KMS-11 (cell line): ENCODE data around the gene ZNF396.

Source experiments
- H2AFZ ChIP-seq: fragments of 200-600 bp; sonication (generic); 2 replicates; pipeline ENCODE4 v1.6.1; 2016; ENCODE audit warnings: antibody characterized with exemption, mixed run types, low read depth
- H3K27ac ChIP-seq: fragments of 200-600 bp; sonication (generic); 2 replicates; pipeline ENCODE4 v1.6.1; 2016; ENCODE audit warnings: mild to moderate bottlenecking, mixed run types
- H3K27me3 ChIP-seq: fragments of 200-600 bp; sonication (generic); 2 replicates; pipeline ENCODE4 v1.6.1; 2017; ENCODE audit warnings: mild to moderate bottlenecking, low read depth, mixed run types, moderate library complexity; ENCODE audit not compliant: insufficient read depth
- H3K36me3 ChIP-seq: fragments of 200-600 bp; sonication (generic); 2 replicates; pipeline ENCODE4 v1.6.1; 2017; ENCODE audit warnings: mild to moderate bottlenecking, mixed run types; ENCODE audit not compliant: insufficient read depth
- H3K4me1 ChIP-seq: fragments of 200-600 bp; sonication (generic); 2 replicates; pipeline ENCODE4 v1.6.1; 2016; ENCODE audit warnings: mild to moderate bottlenecking, low read depth, mixed run types; ENCODE audit not compliant: poor library complexity, severe bottlenecking
- H3K4me2 ChIP-seq: fragments of 200-600 bp; sonication (generic); 2 replicates; pipeline ENCODE4 v1.7.0; 2016; ENCODE audit warnings: mild to moderate bottlenecking, mixed run types
- H3K4me3 ChIP-seq: fragments of 200-600 bp; sonication (generic); IDR thresholded peaks from 2 replicates; pipeline ENCODE4 v1.6.1; 2017; ENCODE audit warnings: low read depth, low read length, mixed read lengths; ENCODE audit not compliant: insufficient read depth
- H3K79me2 ChIP-seq: fragments of 200-600 bp; sonication (generic); 2 replicates; pipeline ENCODE4 v1.6.1; 2016; ENCODE audit warnings: low read depth, mixed run types; ENCODE audit not compliant: insufficient read depth
- H3K9ac ChIP-seq: fragments of 200-600 bp; sonication (generic); 2 replicates; pipeline ENCODE4 v1.6.1; 2016; ENCODE audit warnings: mild to moderate bottlenecking, mixed run types
- H4K20me1 ChIP-seq: fragments of 200-600 bp; sonication (generic); 2 replicates; pipeline ENCODE4 v1.6.1; 2016; ENCODE audit warnings: mild to moderate bottlenecking, mixed run types; ENCODE audit not compliant: insufficient read depth
- CTCF ChIP-seq: fragments of 200-600 bp; sonication (generic); conservative IDR thresholded peaks from 2 replicates; pipeline ENCODE4 v1.6.1; 2017; ENCODE audit warnings: low read depth, mild to moderate bottlenecking, antibody characterized with exemption, low read length, moderate library complexity, mixed read lengths

ZNF396 gene

GRCh38 chr18:35369126-35369525 is 8.0 kb downstream of the ZNF396 start:
- no peaks in the 10 kb centered on the region for H4K20me1 ChIP-seq

GRCh38 chr18:35368595-35368994 is 8.5 kb downstream of the ZNF396 start:
- H3K27me3 ChIP-seq = no peaks in the 10 kb centered on the region
- no peak overlapping the region for H3K4me2 ChIP-seq
- no peaks in the 10 kb centered on the region for H4K20me1 ChIP-seq
- H3K4me3 ChIP-seq = no peak overlapping the region
- H3K27ac ChIP-seq = no peak overlapping the region
- no peaks in the 10 kb centered on the region for H3K36me3 ChIP-seq
- no peak overlapping the region for H3K9ac ChIP-seq
- TF ChIP-seq CTCF = no peak
- no peak overlapping the region for H2AFZ ChIP-seq
- H3K79me2 ChIP-seq = no peaks in the 10 kb centered on the region
- no peaks in the 10 kb centered on the region for H3K4me1 ChIP-seq

More at GRCh38 chr18:35369126-35369525, 8.0 kb downstream of the ZNF396 start:
- H3K27ac ChIP-seq = no peak overlapping the region
- H2AFZ ChIP-seq = no peak overlapping the region
- no peak overlapping the region for H3K4me2 ChIP-seq
- no peak overlapping the region for H3K9ac ChIP-seq
- H3K27me3 ChIP-seq = no peaks in the 10 kb centered on the region
- H3K4me3 ChIP-seq = no peak overlapping the region
- H3K4me1 ChIP-seq = no peaks in the 10 kb centered on the region
- TF ChIP-seq CTCF = no peak
- H3K36me3 ChIP-seq = no peaks in the 10 kb centered on the region
- no peaks in the 10 kb centered on the region for H3K79me2 ChIP-seq

GRCh38 chr18:35362531-35362930 is 14.6 kb downstream of the ZNF396 start:
- no peaks in the 10 kb centered on the region for H4K20me1 ChIP-seq
- no peaks in the 10 kb centered on the region for H3K4me1 ChIP-seq
- H3K79me2 ChIP-seq = no peaks in the 10 kb centered on the region
- no peak overlapping the region for H3K4me3 ChIP-seq
- H3K9ac ChIP-seq = no peak overlapping the region
- H2AFZ ChIP-seq = no peak overlapping the region
- no peak overlapping the region for H3K4me2 ChIP-seq
- no peaks in the 10 kb centered on the region for H3K27me3 ChIP-seq
- H3K36me3 ChIP-seq = no peaks in the 10 kb centered on the region
- TF ChIP-seq CTCF = no peak
- H3K27ac ChIP-seq = no peak overlapping the region

DNA sequence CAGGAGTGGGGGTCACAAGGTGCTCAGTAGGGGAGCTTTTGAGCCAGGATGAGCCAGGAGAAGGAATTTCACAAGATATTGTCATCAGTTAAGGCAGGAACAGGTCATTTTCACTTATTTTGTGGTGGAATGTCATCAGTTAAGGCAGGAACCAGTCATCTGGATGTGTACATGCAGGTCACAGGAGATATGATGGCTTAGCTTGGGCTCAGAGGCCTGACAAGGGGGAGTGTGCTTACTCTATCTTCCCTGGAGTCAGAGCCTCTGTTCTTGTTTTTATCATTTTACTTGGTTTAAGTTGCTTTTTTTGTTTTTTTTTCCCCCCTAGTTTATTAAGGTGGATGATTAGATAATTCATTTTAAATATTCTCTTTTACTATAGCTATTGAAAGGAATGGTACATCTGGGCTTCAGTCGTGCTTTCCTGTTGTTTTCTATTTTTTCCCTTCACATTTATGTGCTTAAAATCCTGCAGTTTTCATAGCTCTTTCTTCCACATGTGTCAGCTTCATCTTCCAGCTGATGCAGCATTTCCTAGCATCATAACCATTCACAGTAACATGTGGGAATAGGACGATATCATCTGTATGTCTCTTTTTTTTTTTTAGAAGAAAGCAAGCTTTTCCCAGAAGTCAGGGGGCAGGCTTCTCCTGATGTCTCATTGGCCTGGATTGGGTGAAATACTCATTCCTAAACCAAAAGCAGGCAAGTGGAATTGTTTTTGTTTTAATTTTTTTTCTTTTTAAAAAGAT is 15.4 kb downstream of the ZNF396 start:
- TF ChIP-seq CTCF = no peak
- Histone ChIP-seq H2AFZ (no peak overlapping the region), H3K4me1 (no peaks in the 10 kb centered on the region), H3K79me2 (no peaks in the 10 kb centered on the region), H3K9ac (no peak overlapping the region), H4K20me1 (no peaks in the 10 kb centered on the region), H3K4me3 (no peak overlapping the region), H3K4me2 (no peak overlapping the region), H3K27ac (no peak overlapping the region), H3K27me3 (no peaks in the 10 kb centered on the region), H3K36me3 (no peaks in the 10 kb centered on the region)
